HG03045 (cell line): Measurements from ENCODE around the gene FFAR1.
"Not testable (repeated sequence)": the region's sequence is repeated elsewhere in the genome, so short reads cannot be mapped to it uniquely, and the experiment has no call there.

Experiments used
- ATAC-seq: cut with Tn5 transposase; IDR thresholded peaks from one replicate; pipeline ENCODE4 v1.9.1; 2021; ENCODE audit warnings: mild to moderate bottlenecking, moderate library complexity; ENCODE audit not compliant: unreplicated experiment

The FFAR1 gene

GRCh38 chr19:35359395-35359794 lies 11.7 kb downstream of the FFAR1 start:
- not testable (repeated sequence) for ATAC-seq

- ATAC-seq = not testable (repeated sequence)
These were observed 12.4 kb downstream of the FFAR1 start for GRCh38 chr19:35360081-35360480.

GRCh38 chr19:35360880-35361420 lies 13.2 kb downstream of the FFAR1 start:
- no peak for ATAC-seq

- ATAC-seq = no peak
These were observed 14.7 kb downstream of the FFAR1 start for GRCh38 chr19:35362261-35363000.

DNA sequence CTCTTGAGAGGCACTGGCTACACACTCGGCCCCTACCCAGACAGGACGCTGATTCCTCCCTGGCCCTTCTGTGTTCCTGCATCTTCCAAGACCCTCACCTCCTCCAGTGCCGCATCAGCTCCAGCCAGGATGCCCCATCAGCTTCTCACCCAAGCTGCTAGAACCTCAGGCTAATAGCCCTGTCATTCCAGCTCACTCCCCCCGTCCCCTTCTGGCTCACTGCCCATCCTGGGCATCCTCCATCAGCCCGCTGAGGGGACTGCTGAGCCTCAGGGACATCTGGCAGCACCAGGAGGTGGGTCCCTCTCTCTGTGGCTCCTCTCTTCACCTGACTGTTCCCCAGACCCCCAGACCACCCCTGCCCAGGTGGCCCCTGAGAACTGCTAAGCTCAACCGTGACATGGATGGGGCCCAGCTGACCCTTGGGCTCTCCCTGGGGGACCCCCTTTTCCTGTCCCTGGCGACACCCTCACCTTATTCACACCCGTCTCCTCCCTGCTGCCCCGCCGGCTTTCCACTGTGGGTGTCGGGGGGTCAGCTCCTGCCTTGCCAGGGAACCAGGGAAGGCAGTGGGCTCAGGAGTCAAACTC lies 15.4 kb downstream of the FFAR1 start:
- ATAC-seq = no peak

GRCh38 chr19:35363711-35364425 lies 16.2 kb downstream of the FFAR1 start:
- ATAC-seq = no peak

DNA sequence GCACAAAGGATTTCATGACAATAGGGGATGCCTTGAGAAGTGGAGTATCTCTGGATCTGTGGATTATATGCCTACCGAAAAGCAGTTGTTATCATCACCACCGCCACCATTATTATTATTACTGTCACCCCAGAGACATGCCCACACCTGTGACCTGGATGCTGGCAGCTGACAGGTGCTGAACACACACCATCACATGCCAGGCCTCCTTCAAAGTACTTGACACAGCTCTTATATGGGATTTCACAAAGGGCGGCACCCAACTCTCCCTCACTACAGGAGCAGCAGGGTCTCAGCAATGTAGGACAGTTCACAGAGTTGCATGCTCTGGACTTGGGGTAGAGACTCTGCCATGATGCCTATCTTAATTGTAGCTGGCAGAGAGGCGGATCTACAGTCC lies 17.6 kb downstream of the FFAR1 start:
- no peak for ATAC-seq

GRCh38 chr19:35368378-35368777 lies 20.7 kb downstream of the FFAR1 start:
- no peak for ATAC-seq

GRCh38 chr19:35369522-35369921 lies 21.8 kb downstream of the FFAR1 start:
- ATAC-seq = no peak

- ATAC-seq = no peak
These were observed 23.0 kb downstream of the FFAR1 start, which contains the start of gene GPR42 for GRCh38 chr19:35370722-35371121. Gene GPR42 (plus strand): TSS chr19:35371068. CDS start chr19:35371360, 292 bp downstream.

DNA sequence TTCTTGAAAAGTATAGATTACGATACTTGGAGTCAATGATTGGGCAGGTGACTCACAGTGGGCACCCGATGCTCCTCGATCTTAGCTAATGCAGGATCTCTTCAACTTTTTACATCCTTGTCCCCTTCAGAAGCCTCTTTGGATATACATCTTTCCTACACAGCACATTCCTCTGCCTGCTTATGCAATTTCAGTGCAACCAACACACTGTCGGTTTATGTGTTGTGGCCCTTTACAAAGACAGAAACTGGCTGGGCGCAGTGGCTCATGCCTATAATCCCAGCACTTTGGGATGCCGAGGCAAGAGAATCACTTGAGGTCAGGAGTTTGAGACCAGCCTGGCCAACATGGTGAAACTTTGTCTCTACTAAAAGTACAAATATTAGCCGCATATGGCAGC lies 25.8 kb downstream of the FFAR1 start:
- ATAC-seq = no peak

DNA sequence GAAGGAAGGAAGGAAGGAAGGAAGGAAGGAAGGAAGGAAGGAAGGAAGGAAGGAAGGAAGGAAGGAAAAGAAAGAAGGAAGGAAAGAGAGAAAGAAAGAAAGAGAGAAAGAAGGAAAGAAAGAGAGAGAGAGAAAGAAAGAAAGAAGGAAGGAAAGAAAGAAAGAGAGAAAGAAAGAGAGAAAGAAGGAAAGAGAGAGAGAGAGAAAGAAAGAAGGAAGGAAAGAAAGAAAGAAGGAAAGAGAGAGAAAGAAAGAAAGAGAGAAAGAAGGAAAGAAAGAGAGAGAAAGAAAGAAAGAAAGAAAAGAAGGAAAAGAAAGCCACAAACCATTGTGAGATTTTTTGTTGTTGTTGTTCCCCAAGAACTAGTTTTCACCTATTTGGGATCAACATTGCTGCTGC lies 26.3 kb downstream of the FFAR1 start:
- ATAC-seq = not testable (repeated sequence)

DNA sequence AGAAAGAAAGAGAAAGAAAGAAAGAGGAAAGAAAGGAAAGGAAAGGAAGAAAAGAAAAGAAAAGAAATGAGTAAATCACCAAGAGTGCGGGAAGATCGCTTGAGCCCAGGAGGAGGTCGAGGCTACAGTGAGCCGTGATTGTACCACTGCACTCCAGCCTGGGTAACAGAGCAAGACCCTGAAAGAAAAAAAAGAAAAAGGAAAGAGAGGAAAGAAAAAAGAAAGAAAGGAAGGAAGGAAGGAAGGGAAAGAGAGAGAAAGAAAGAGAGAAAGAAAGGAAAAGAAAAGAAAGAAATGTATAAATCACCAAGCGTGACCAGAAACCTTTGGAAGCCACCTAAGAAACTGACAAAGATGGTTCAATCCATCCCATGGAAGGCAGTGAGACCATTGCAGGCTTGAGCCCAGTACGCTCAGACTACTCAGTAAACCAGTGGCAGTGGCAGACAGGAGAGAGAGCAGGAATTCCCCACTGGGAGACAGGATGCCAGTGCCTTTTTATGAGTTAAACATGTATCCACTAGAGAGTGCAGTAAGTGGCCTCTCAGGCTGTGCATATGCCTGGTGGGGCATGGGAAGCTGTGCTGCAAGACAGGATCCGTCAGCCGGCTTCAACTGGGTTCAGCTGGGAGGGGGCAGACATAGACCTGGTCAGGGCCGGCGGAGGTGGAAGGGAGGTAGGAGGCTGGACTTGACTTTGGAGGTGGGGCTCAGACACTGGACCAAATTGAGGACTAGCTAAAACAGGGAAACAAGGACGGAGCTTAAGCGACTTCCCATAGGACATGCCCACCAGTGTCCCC lies 28.0 kb downstream of the FFAR1 start:
- no peak for ATAC-seq

DNA sequence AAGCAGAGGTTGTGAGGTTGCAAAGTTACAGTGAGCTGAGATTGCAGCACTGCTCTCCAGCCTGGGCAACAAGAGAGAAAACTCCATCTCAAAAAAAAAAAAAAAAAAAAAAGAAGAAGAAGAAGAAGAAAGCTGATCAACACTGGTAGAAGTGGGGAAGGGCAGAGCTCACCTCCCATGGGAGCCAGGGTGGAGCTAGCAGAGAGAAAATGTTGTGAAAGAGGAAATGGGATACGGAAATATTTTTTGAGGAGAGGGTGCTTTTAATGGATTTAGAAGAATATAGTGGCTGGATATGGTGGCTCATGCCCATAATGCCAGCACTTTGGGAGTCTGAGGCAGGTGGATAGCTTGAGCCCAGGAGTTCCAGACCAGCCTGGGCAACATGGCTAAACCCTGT lies 30.0 kb downstream of the FFAR1 start:
- ATAC-seq = no peak

- ATAC-seq = no peak
These were observed 30.7 kb downstream of the FFAR1 start for GRCh38 chr19:35378356-35378755.

- not testable (repeated sequence) for ATAC-seq
These were observed 31.8 kb downstream of the FFAR1 start for GRCh38 chr19:35379545-35379944.

DNA sequence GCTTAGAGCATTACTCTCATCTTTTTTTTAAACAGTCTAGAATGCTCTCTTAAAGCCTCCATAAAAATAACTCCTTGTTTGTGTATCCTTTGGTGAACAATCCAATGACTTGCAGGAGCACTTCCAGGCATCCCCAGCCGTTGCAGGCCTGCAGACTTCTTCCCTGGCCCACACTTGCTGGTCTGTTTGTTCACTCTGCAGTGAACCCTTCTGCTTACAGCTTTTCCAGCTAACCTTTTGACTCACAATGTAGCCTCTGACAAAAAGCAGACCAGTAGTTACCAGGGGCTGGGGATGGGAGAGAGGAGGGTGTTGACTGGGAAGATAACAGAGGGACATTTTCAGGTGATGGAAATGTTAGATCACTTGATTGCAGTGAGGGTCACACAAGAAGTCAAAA lies 32.3 kb downstream of the FFAR1 start:
- no peak for ATAC-seq

DNA sequence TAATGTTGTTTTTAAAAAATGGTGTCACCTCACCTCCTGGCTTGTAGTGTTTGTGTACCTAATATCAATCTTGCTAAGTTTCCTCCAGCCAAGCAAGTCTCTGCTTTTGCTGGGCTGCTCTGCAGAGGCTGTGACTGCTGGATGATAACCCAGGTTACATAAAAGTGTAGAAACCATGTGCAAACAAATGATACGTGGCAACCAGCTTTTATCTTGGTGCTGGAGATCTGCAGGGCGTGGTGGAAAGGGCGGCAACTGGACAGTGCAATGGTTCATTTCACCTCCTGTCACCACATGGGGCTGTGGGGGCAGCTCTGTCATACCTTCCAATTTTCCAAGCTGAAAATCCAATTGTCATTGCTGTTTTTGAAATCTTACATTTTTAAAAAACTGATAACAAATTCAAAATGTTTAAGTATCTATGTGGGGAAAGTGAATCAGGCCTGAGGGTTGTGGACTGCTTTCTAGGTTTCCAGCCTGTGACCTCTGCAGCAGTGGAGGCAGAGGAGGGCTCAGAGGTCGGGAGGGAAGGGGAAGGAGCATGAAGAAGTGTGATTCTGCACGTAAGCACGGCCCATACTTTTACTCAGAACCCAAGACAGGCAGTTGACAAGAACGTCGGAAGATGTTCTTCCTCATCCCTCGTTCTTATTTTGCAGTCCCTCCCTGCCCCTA lies 32.9 kb downstream of the FFAR1 start:
- ATAC-seq = no peak

DNA sequence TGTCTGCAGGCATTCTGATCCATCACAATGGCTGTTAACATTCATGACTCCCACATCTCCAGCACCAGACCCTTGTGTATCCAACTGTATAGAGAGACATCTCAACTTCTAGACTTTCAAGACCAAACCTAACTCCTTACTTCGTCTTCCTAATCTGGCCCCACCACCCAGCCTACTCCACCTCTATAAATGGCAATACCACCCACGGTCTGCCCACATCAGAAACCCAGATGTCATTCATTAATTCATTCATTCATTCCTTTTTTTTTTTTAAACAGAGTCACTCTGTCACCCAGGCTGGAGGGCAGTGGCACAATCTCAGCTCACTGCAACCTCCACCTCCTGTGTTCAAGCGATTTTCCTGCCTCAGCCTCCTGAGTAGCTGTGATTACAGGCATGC lies 33.6 kb downstream of the FFAR1 start:
- no peak for ATAC-seq

DNA sequence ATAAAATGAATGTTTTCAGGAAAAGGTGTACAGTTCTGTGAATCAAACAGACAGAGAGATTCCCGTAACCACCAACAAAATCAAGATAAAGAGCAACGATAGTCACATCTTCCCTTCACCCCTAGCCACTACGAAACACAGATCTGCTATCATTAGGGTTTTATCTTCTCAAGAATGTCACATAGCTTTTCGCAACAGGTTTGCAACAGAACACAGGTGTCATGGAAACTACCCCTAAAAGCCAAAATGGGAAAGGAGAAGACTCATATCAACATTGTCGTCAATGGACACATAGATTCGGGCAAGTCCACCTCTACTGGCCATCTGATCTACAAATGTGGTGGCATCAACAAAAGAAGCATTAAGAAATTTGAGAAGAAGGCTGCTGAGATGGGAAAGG lies 34.2 kb downstream of the FFAR1 start:
- ATAC-seq = no peak
